AG08395 (cell line): ENCODE data around the gene TRIM16.
"Not testable (repeated sequence)": the region's sequence is repeated elsewhere in the genome, so short reads cannot be mapped to it uniquely, and the experiment has no call there.

Experiments
- DNase-seq: peaks from one replicate; pipeline ENCODE4 v3.0.0; 2012; ENCODE audit warnings: mixed read lengths, low spot score

The TRIM16 gene

GRCh38 chr17:15658296-15658695 is 25.8 kb downstream of the TRIM16 start:
- no peak for DNase-seq

GRCh38 chr17:15657868-15658267 is 26.2 kb downstream of the TRIM16 start:
- DNase-seq, result no peak

GRCh38 chr17:15654886-15655561 is 29.1 kb downstream of the TRIM16 start:
- no peak for DNase-seq

GRCh38 chr17:15654401-15654800 is 29.7 kb downstream of the TRIM16 start:
- DNase-seq, result not testable (repeated sequence)

GRCh38 chr17:15652960-15653359 is 31.2 kb downstream of the TRIM16 start:
- no peak for DNase-seq

GRCh38 chr17:15651583-15652110 is 32.5 kb downstream of the TRIM16 start:
- DNase-seq, result peak; percentile 97

- DNase-seq, result no peak
Measured at GRCh38 chr17:15650741-15651582, 33.1 kb downstream of the TRIM16 start.

GRCh38 chr17:15649861-15650421 is 34.2 kb downstream of the TRIM16 start:
- peak; percentile 40 for DNase-seq

GRCh38 chr17:15648386-15648785 is 35.7 kb downstream of the TRIM16 start:
- DNase-seq, result no peak

- DNase-seq, result not testable (repeated sequence)
Measured at GRCh38 chr17:15645942-15646312, 38.2 kb downstream of the TRIM16 start.

- DNase-seq, result not testable (repeated sequence)
Measured at GRCh38 chr17:15645099-15645941, 38.8 kb downstream of the TRIM16 start.

GRCh38 chr17:15642505-15643251 is 41.4 kb downstream of the TRIM16 start:
- DNase-seq, result not testable (repeated sequence)

GRCh38 chr17:15642014-15642413 is 42.1 kb downstream of the TRIM16 start:
- DNase-seq, result not testable (repeated sequence)

- not testable (repeated sequence) for DNase-seq
Measured at GRCh38 chr17:15630930-15631453, 53.1 kb downstream of the TRIM16 start.

- DNase-seq, result not testable (repeated sequence)
Measured at GRCh38 chr17:15629991-15630390, 54.1 kb downstream of the TRIM16 start.

GRCh38 chr17:15623661-15624209 is 60.4 kb downstream of the TRIM16 start:
- DNase-seq, result not testable (repeated sequence)

GRCh38 chr17:15623255-15623654 is 60.9 kb downstream of the TRIM16 start:
- DNase-seq, result not testable (repeated sequence)

GRCh38 chr17:15622124-15622523 is 62.0 kb downstream of the TRIM16 start:
- DNase-seq, result not testable (repeated sequence)

- not testable (repeated sequence) for DNase-seq
Measured at GRCh38 chr17:15619331-15620058, 64.6 kb downstream of the TRIM16 start, which contains the start of gene FBXW10B. FBXW10B (minus strand) TSS chr17:15619704; CDS start chr17:15619512, 192 bp downstream.
